NCI-H526 (cell line): ENCODE data around the gene CUBN.

ENCODE experiments used
- DNase-seq, 2 experiments: peaks; one replicate each; lab custom pipeline; 2025; lab: John Stamatoyannopoulos, UW

Gene CUBN

GRCh38 chr10:17109046-17109445 is 20.6 kb downstream of the CUBN start:
- no peak for DNase-seq

- DNase-seq = no peak
These were observed 22.6 kb downstream of the CUBN start for GRCh38 chr10:17106991-17107390.

- no peak for DNase-seq
These were observed 27.7 kb downstream of the CUBN start for GRCh38 chr10:17101910-17102266.

GRCh38 chr10:17101257-17101909 is 28.2 kb downstream of the CUBN start:
- no peak for DNase-seq

GRCh38 chr10:17100586-17100985 is 29.0 kb downstream of the CUBN start:
- no peak for DNase-seq

- no peak for DNase-seq
These were observed 31.6 kb downstream of the CUBN start for GRCh38 chr10:17098012-17098411.

GRCh38 chr10:17094844-17095243 is 34.8 kb downstream of the CUBN start:
- DNase-seq = no peak

- no peak for DNase-seq
These were observed 36.4 kb downstream of the CUBN start for GRCh38 chr10:17092986-17093803.

- DNase-seq = no peak
These were observed 37.2 kb downstream of the CUBN start for GRCh38 chr10:17092216-17092944.

GRCh38 chr10:17088118-17088806 is 41.3 kb downstream of the CUBN start:
- DNase-seq = no peak

- DNase-seq = no peak
These were observed 42.7 kb downstream of the CUBN start for GRCh38 chr10:17086865-17087367.

GRCh38 chr10:17085011-17085725 is 44.4 kb downstream of the CUBN start:
- no peak for DNase-seq

- no peak for DNase-seq
These were observed 45.4 kb downstream of the CUBN start for GRCh38 chr10:17084258-17084657.

- no peak for DNase-seq
These were observed 48.2 kb downstream of the CUBN start for GRCh38 chr10:17081431-17081830.

- no peak for DNase-seq
These were observed 51.7 kb downstream of the CUBN start for GRCh38 chr10:17077890-17078289.

GRCh38 chr10:17077346-17077781 is 52.2 kb downstream of the CUBN start:
- DNase-seq = no peak

GRCh38 chr10:17076626-17077345 is 52.8 kb downstream of the CUBN start:
- no peak for DNase-seq

- DNase-seq = no peak
These were observed 53.9 kb downstream of the CUBN start for GRCh38 chr10:17075533-17076359.

GRCh38 chr10:17074541-17074847 is 55.1 kb downstream of the CUBN start:
- no peak for DNase-seq
